Measurements from ENCODE around the gene HACL1. TPM values are rescaled to one million over a fixed set of nuclear protein-coding genes. Genes with fewer than 3 reads are reported as not detected.

The HACL1 gene
- total and polyA plus RNA-seq, 2 donors (not counting 1 experiment from before 2014, with no cell fraction given): 20.8 to 38.7 TPM

GRCh38 chr3:15631426-15632211 lies 30.2 kb upstream of the HACL1 start:
- Mint-ChIP-seq H3K4me1 (peaks cover 21% of the 10 kb centered on the region), H3K4me3 (no peak overlapping the region), H3K27me3 (no peaks in the 10 kb centered on the region), H3K9me3 (ENCODE audit: insufficient read depth) (no peaks in the 10 kb centered on the region), H3K27ac (peak overlapping the region; percentile 7)
- no peak for ATAC-seq (ENCODE audit: low read depth)
- POLR2A ChIA-PET: no interaction called here
- H3K9me3 ChIP-seq (ENCODE audit: control extremely low read depth in 1 of 3, control insufficient read depth in 2 of 3, insufficient read depth in 1 of 3, low read length in 2 of 3): no peaks in the 10 kb centered on the region
- H2AFZ ChIP-seq (ENCODE audit: insufficient read depth, low read depth, low read length, poor library complexity, severe bottlenecking): no peak overlapping the region
- intact Hi-C loops (cut with micrococcal nuclease): loop anchor here (2.0 kb wide), 1 partner anchor 67 kb away; no protein-coding TSS in a partner anchor
- 95% methylated on average over 11 of the region's 12 CpGs for WGBS (ENCODE audit: insufficient coverage)
- no peaks in the 10 kb centered on the region for H4K20me1 ChIP-seq (ENCODE audit: control insufficient read depth, insufficient read depth, low read length, poor library complexity, severe bottlenecking)
- no peak for DNase-seq
- H3K27ac ChIP-seq (ENCODE audit: low read length in 2 of 2): no peak overlapping the region
- no peaks in the 10 kb centered on the region for H3K27me3 ChIP-seq (replicated peaks in 1 of 4; ENCODE audit: control extremely low read depth in 1 of 4, control insufficient read depth in 3 of 4, insufficient read depth in 4 of 4, low read length in 3 of 4)
- no peak for TF ChIP-seq CTCF (IDR thresholded peaks at IDR 0.05)
- TF ChIP-seq EZH2 (IDR thresholded peaks at IDR 0.05; ENCODE audit: borderline replicate concordance, insufficient read depth, low read depth, low read length, poor library complexity, severe bottlenecking): no peak
- no peak overlapping the region for H3K4me3 ChIP-seq (ENCODE audit: control extremely low read depth in 1 of 5, extremely low read depth in 1 of 5, insufficient read depth in 1 of 5, low read depth in 2 of 5, low read length in 4 of 5)
- H3K4me1 ChIP-seq (ENCODE audit: control insufficient read depth in 2 of 2, insufficient read depth in 2 of 2, low read length in 2 of 2): peaks cover 13 to 15% of the 10 kb centered on the region in 2 donors
- CTCF ChIA-PET: interaction anchor here (1.3 to 6.7 kb wide), 7 partner anchors 12 to 617 kb away, joined by 3 to 87 read pairs (median 5); partner anchors contain the start of gene ANKRD28
- no peaks in the 10 kb centered on the region for H3K36me3 ChIP-seq (replicated peaks in 1 of 2; ENCODE audit: control extremely low read depth in 1 of 2, control insufficient read depth in 1 of 2, extremely low read depth in 1 of 2, insufficient read depth in 2 of 2, low read length in 1 of 2)
- no peak overlapping the region for H3K4me2 ChIP-seq (replicated peaks; ENCODE audit: low read depth, low read length, poor library complexity, severe bottlenecking)
- no peak overlapping the region for H3K9ac ChIP-seq (ENCODE audit: low read length)
- H3K79me2 ChIP-seq (ENCODE audit: control insufficient read depth, insufficient read depth, low read length): no peaks in the 10 kb centered on the region

All from B cell (primary cell).